GM23248 (cell line): ENCODE results near the gene VPS13A. TPM values are rescaled to one million over a fixed set of nuclear protein-coding genes. Genes with fewer than 3 reads are reported as not detected.

Experiments used
- DNase-seq: peaks from one replicate; pipeline ENCODE4 v3.0.0-alpha.2; 2015
- H2AFZ ChIP-seq: fragments of 200-600 bp; sonication (generic); 2 replicates; pipeline ENCODE4 v1.6.1; 2016; ENCODE audit warnings: antibody characterized with exemption
- H3F3A ChIP-seq: fragments of 200-600 bp; sonication (generic); 2 replicates; pipeline ENCODE4 v1.6.1; 2016; ENCODE audit warnings: mild to moderate bottlenecking, antibody characterized with exemption, mixed run types; ENCODE audit not compliant: insufficient read depth
- H3K27ac ChIP-seq: fragments of 200-600 bp; sonication (generic); 2 replicates; pipeline ENCODE4 v1.5.1; 2016; ENCODE audit warnings: mild to moderate bottlenecking
- H3K27me3 ChIP-seq: fragments of 200-600 bp; sonication (generic); replicated peaks from 2 replicates; pipeline ENCODE4 v1.6.1; 2016; ENCODE audit warnings: mild to moderate bottlenecking; ENCODE audit not compliant: insufficient read depth
- H3K36me3 ChIP-seq: fragments of 200-600 bp; sonication (generic); 2 replicates; pipeline ENCODE4 v1.6.1; 2016; ENCODE audit warnings: low read depth, mild to moderate bottlenecking
- H3K4me1 ChIP-seq: fragments of 200-600 bp; sonication (generic); 2 replicates; pipeline ENCODE4 v1.6.1; 2016; ENCODE audit warnings: mild to moderate bottlenecking; ENCODE audit not compliant: insufficient read depth
- H3K4me2 ChIP-seq: fragments of 200-600 bp; sonication (generic); one replicate; pipeline ENCODE4 v1.6.1; 2016; ENCODE audit warnings: mild to moderate bottlenecking; ENCODE audit not compliant: unreplicated experiment
- H3K4me3 ChIP-seq: fragments of 200-600 bp; sonication (generic); 2 replicates; pipeline ENCODE4 v1.5.1; 2016; ENCODE audit warnings: mild to moderate bottlenecking
- H3K79me2 ChIP-seq: fragments of 200-600 bp; sonication (generic); 2 replicates; pipeline ENCODE4 v1.6.1; 2016; ENCODE audit warnings: mild to moderate bottlenecking; ENCODE audit not compliant: insufficient read depth
- H3K9ac ChIP-seq: fragments of 200-600 bp; sonication (generic); 2 replicates; pipeline ENCODE4 v1.6.1; 2016; ENCODE audit warnings: mild to moderate bottlenecking
- H3K9me2 ChIP-seq: fragments of 200-600 bp; sonication (generic); 2 replicates; pipeline ENCODE4 v1.6.1; 2016; ENCODE audit warnings: mixed run types, mild to moderate bottlenecking, moderate library complexity; ENCODE audit not compliant: insufficient read depth
- H3K9me3 ChIP-seq: fragments of 200-600 bp; sonication (generic); one replicate; pipeline ENCODE4 v1.6.1; 2017; ENCODE audit warnings: low read depth
- H4K20me1 ChIP-seq: fragments of 200-600 bp; sonication (generic); 2 replicates; pipeline ENCODE4 v1.6.0; 2016; ENCODE audit not compliant: insufficient read depth
- EZH2 ChIP-seq: fragments of 200-600 bp; sonication (generic); IDR thresholded peaks from 2 replicates; pipeline ENCODE4 v1.6.1; 2018; ENCODE audit warnings: antibody characterized with exemption, mild to moderate bottlenecking; ENCODE audit not compliant: insufficient read depth, poor library complexity, severe bottlenecking
- EZH2phosphoT487 ChIP-seq: fragments of 200-600 bp; sonication (generic); IDR thresholded peaks from 2 replicates; pipeline ENCODE4 v1.6.1; 2018; ENCODE audit warnings: antibody characterized with exemption, moderate library complexity, mild to moderate bottlenecking, low read depth; ENCODE audit not compliant: insufficient read depth
- WGBS, 2 experiments: methylation state at CpG; one replicate each; pipeline ENCODE4 v1.1.6; 2015 to 2017; ENCODE audit warnings: low lambda C conversion rate in 2 of 2, low coverage in 1 of 2; ENCODE audit errors: missing lambda C conversion rate in 2 of 2; 5-methylcytosine and 5-hydroxymethylcytosine counted together
- in situ Hi-C: fragments of 300-500 bp; cut with MboI; formaldehyde crosslinking; loops from 2 replicates; pipeline ENCODE4 v1.15.0; 2020
- polyA plus RNA-seq: library from polyadenylated mRNA; unstranded; fragments of >200 nt; fragmentation: Nextera tagmentation; extraction: Ambion mirVana; gene quantifications from 2 replicates; pipeline ENCODE4 v1.2.1, GENCODE V29; 2016
- total RNA-seq: library from RNA; depleted of rRNA; stranded (reverse); fragments of >200 nt; shearing (Covaris generic); gene quantifications from 2 replicates; pipeline ENCODE4 v1.2.3, GENCODE V29; 2014

The VPS13A gene
- total and polyA plus RNA-seq, 2 experiments from 2014 or later: 8.9 to 15.8 TPM

DNA sequence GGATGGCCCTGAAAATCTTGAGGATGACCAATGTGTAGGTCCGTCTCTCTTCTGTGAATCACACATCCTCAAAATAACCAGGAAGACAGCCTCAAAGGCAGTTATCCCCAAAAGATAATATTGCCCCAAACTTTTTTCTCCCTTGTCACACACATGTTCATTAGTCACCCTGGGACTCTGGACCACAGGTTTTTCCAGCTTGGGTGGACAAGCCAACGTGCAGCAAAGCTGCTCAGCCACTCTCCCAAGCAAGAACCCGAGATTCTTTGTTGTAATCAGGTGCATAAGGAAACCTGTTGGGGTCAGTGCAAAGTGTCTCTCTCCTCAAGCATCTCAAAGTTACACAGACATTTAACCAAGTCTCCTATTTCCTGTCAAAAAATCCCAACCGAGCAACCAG, 274.2 kb downstream of the VPS13A start:
- DNase-seq: no peak

DNA sequence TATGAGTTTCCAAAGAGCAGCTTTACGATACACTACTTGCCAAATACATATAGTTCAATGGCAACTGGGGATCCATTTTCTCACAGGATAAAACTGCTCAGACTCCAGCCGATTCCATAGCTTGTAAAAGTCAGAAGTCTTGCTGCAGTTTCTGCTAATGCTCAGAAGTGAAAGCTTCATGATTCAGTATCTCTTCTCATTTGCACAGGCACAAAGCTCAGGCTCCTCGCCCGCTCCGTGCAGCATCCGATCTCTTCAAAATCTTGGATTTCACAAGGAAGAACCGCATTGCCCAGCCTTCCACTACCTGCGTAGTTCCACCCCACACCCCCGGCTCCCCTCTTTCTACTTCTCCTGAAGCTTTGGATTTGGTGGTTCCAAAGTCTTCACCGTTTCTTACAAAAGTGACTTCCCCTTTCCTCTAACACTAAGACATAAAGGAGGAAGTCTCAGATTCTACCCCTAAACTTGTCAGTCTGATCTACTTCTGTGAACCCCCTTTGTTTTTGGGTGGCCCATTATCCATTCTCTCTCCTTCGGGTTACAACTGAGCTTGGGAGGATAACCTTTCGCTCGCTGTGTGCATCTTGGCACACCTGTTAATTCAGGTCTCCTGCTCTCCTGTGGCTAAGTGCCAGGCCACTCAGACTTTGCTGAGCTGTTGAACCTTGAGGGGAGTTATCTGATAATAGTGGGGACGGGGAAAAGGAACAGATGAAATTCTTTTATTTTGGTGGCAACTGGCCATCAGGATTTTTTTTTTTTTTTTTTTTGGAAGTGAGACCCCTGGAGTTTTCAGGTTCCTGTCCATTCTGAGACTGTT, 276.7 kb downstream of the VPS13A start:
- no peaks in the 10 kb centered on the region for H3K9me3 ChIP-seq
- no peaks in the 10 kb centered on the region for H3K79me2 ChIP-seq
- TF ChIP-seq EZH2phosphoT487: no peak
- no peak for TF ChIP-seq EZH2
- no peaks in the 10 kb centered on the region for H3K9me2 ChIP-seq
- peaks cover 10% of the 10 kb centered on the region for H3F3A ChIP-seq
- H3K9ac ChIP-seq: no peak overlapping the region
- no peak overlapping the region for H3K4me3 ChIP-seq
- H2AFZ ChIP-seq: no peak overlapping the region
- no peak overlapping the region for H3K27ac ChIP-seq
- no peak for DNase-seq
- no peaks in the 10 kb centered on the region for H4K20me1 ChIP-seq
- no peaks in the 10 kb centered on the region for H3K36me3 ChIP-seq
- in situ Hi-C loops: no loop called here
- H3K4me1 ChIP-seq: peaks cover 10% of the 10 kb centered on the region; the same call in 1 of the 2 replicates
- H3K27me3 ChIP-seq: no peaks in the 10 kb centered on the region
- no peak overlapping the region for H3K4me2 ChIP-seq
- 86 to 88% methylated on average over 14 of the region's 14 CpGs for WGBS, 2 experiments

More for the DNA sequence above, 274.2 kb downstream of the VPS13A start:
- Histone ChIP-seq H3K4me3 (no peak overlapping the region), H3K4me2 (no peak overlapping the region), H3K9ac (no peak overlapping the region), H3K9me3 (no peaks in the 10 kb centered on the region), H2AFZ (no peak overlapping the region), H3F3A (peaks cover 6% of the 10 kb centered on the region), H3K27ac (no peak overlapping the region), H3K9me2 (no peaks in the 10 kb centered on the region), H3K27me3 (no peaks in the 10 kb centered on the region), H3K36me3 (no peaks in the 10 kb centered on the region), H3K4me1 (peaks cover 6% of the 10 kb centered on the region; the same call in 1 of the 2 replicates), H4K20me1 (no peaks in the 10 kb centered on the region), H3K79me2 (no peaks in the 10 kb centered on the region)
- in situ Hi-C loops: no loop called here
- TF ChIP-seq EZH2 (no peak), EZH2phosphoT487 (no peak)
- 83 to 86% methylated on average over 4 of the region's 4 CpGs for WGBS, 2 experiments

DNA sequence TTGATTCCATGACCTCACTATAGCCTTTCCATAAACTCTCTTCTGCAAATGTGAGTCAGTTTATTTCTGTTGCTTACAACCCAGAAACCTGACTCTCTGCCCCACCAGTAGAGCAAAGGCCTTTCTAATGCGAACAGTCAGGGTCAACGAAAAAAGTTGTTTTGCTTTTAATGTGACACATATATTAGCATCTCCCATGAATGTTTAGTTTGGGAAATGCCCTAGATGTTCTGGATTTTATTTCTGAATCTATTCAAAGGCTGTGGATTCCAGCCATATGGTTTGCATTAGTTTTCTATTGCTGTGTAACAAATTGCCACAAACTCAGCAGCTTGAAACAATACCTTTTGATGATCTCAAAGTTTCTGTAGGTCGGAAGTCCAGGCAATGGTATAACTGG, 277.3 kb downstream of the VPS13A start:
- Histone ChIP-seq H4K20me1 (no peaks in the 10 kb centered on the region), H3K4me3 (no peak overlapping the region), H3K9me3 (no peaks in the 10 kb centered on the region), H2AFZ (no peak overlapping the region), H3K36me3 (no peaks in the 10 kb centered on the region), H3K4me1 (peaks cover 7% of the 10 kb centered on the region; the same call in 1 of the 2 replicates), H3K27ac (no peak overlapping the region), H3K27me3 (no peaks in the 10 kb centered on the region), H3K4me2 (no peak overlapping the region), H3K79me2 (no peaks in the 10 kb centered on the region), H3K9ac (no peak overlapping the region), H3K9me2 (no peaks in the 10 kb centered on the region), H3F3A (peaks cover 10% of the 10 kb centered on the region)
- TF ChIP-seq EZH2phosphoT487: no peak
- TF ChIP-seq EZH2: no peak
- DNase-seq: peak; percentile 35
- 49 to 51% methylated on average over 3 of the region's 3 CpGs for WGBS, 2 experiments
- in situ Hi-C loops: no loop called here

DNA sequence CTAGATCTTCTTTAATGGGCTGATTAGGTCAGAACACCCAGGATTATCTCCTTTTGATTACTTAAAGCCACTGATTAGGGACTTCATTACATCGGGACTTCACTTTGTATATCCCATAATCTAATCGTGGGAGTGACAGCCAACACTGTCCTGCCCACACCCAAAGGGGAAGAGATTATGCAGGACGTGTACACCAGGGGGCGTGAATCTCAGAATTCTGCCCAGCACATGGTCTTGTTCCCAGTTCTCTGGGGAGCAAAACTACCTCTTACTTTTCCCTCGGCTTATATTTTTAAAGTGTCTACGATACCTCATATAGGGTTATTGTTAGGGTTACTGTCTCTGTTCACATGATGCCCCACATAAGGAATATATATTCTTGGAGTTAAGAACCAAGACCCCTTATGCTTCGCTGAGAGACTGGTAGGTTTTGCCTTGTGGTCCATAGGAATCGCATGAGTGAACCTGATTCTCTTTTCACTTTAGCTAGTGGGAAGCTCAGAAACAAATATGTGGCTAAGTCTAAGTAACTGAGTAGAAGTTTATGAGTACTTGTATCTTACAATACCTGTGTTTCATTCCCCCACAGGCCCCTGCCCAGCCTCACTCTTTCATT, 278.1 kb downstream of the VPS13A start:
- WGBS, 2 experiments: 68 to 71% methylated on average over 8 of the region's 8 CpGs

More for the DNA sequence above, 278.1 kb downstream of the VPS13A start:
- Histone ChIP-seq H3F3A (peaks cover 10% of the 10 kb centered on the region), H3K36me3 (no peaks in the 10 kb centered on the region), H3K4me2 (no peak overlapping the region), H3K9me2 (no peaks in the 10 kb centered on the region), H3K79me2 (no peaks in the 10 kb centered on the region), H3K9me3 (no peaks in the 10 kb centered on the region), H3K4me1 (peaks cover 4% of the 10 kb centered on the region; the same call in 1 of the 2 replicates), H4K20me1 (no peaks in the 10 kb centered on the region), H3K4me3 (no peak overlapping the region), H3K9ac (no peak overlapping the region), H3K27ac (no peak overlapping the region), H3K27me3 (no peaks in the 10 kb centered on the region), H2AFZ (no peak overlapping the region)
- TF ChIP-seq EZH2 (no peak), EZH2phosphoT487 (no peak)
- in situ Hi-C loops: no loop called here
- DNase-seq: peak; percentile 39
